Transverse colon (tissue), 3 donors: ENCODE results near the gene FBXO42.

Source experiments
- POLR2A ChIP-seq: fragments of 450-650 bp; IDR thresholded peaks from one replicate; pipeline ENCODE4 v1.6.1; 2016; ENCODE audit warnings: antibody characterized with exemption, mild to moderate bottlenecking, moderate library complexity
- TF ChIP-seq, protein P1 (sequence below), 5 experiments: fragments of 200-600 bp in 3 of 5; fragments of 450-650 bp in 2 of 5; sonication (generic) in 3 of 5; IDR thresholded peaks; 1 replicate in 2 of 5; 2 replicates in 3 of 5; pipeline ENCODE4 v1.5.1; 2016 to 2017; ENCODE audit warnings: antibody characterized with exemption in 5 of 5, inconsistent platforms in 3 of 5, mild to moderate bottlenecking in 2 of 5, moderate library complexity in 1 of 5

DNA sequence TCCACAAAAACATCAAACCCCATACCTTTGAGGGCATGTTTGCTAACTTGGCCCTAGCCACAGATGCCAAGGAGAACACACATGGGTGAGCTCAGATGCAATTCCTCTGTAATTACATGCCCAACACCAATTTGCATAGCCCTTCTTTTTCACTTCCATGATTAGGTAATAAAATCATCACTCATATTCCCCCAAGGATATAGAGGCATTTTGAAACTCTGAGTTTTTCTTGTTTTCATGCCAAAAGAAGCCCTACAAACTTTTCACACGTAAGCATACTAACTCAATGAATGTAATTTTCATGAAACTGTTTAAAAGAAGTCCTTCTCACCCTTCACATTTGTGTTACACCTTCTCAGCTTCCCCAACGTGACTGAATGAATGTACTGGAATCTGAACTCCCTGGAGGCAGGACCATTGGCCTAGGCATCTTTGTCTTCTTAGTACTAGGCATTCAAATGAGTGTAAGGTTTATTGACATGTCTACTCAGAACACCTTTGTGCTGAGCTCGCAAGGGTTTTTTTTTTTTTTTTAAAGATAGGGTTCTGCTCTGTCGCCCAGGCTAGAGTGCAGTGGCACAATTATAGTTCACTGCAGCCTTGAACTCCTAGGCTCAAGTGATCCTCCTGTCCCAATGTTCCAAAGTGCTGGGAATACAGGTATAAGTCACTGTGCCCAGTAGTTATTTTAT, 31.0 kb downstream of the FBXO42 start:
- TF ChIP-seq, protein P1, sequence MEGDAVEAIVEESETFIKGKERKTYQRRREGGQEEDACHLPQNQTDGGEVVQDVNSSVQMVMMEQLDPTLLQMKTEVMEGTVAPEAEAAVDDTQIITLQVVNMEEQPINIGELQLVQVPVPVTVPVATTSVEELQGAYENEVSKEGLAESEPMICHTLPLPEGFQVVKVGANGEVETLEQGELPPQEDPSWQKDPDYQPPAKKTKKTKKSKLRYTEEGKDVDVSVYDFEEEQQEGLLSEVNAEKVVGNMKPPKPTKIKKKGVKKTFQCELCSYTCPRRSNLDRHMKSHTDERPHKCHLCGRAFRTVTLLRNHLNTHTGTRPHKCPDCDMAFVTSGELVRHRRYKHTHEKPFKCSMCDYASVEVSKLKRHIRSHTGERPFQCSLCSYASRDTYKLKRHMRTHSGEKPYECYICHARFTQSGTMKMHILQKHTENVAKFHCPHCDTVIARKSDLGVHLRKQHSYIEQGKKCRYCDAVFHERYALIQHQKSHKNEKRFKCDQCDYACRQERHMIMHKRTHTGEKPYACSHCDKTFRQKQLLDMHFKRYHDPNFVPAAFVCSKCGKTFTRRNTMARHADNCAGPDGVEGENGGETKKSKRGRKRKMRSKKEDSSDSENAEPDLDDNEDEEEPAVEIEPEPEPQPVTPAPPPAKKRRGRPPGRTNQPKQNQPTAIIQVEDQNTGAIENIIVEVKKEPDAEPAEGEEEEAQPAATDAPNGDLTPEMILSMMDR (IDR thresholded peaks at IDR 0.05): no peak
- no peak for TF ChIP-seq POLR2A
